GM21381 (cell line): ENCODE measurements around the gene GRAP2.
"Not testable (repeated sequence)": the region's sequence is repeated elsewhere in the genome, so short reads cannot be mapped to it uniquely, and the experiment has no call there.

Experiments
- ATAC-seq: cut with Tn5 transposase; IDR thresholded peaks from one replicate; pipeline ENCODE4 v1.9.1; 2021; ENCODE audit warnings: mild to moderate bottlenecking, moderate library complexity; ENCODE audit not compliant: unreplicated experiment

Gene GRAP2

GRCh38 chr22:39942439-39943230 lies 41.8 kb downstream of the GRAP2 start:
- no peak for ATAC-seq

GRCh38 chr22:39943337-39943736 lies 42.5 kb downstream of the GRAP2 start:
- ATAC-seq: no peak

- no peak for ATAC-seq
These were observed 43.3 kb downstream of the GRAP2 start for GRCh38 chr22:39943953-39944872.

GRCh38 chr22:39946126-39946502 lies 45.2 kb downstream of the GRAP2 start:
- no peak for ATAC-seq

GRCh38 chr22:39946503-39947219 lies 45.8 kb downstream of the GRAP2 start:
- ATAC-seq: no peak

- ATAC-seq: no peak
These were observed 46.6 kb downstream of the GRAP2 start for GRCh38 chr22:39947220-39948216.

- ATAC-seq: no peak
These were observed 49.3 kb downstream of the GRAP2 start for GRCh38 chr22:39949964-39950737.

- ATAC-seq: not testable (repeated sequence)
These were observed 50.9 kb downstream of the GRAP2 start for GRCh38 chr22:39951603-39952293.

GRCh38 chr22:39952347-39952746 lies 51.5 kb downstream of the GRAP2 start:
- ATAC-seq: no peak

- ATAC-seq: no peak
These were observed 52.2 kb downstream of the GRAP2 start for GRCh38 chr22:39953101-39953500.

GRCh38 chr22:39954584-39955055 lies 53.7 kb downstream of the GRAP2 start:
- ATAC-seq: no peak

GRCh38 chr22:39955675-39956074 lies 54.8 kb downstream of the GRAP2 start:
- no peak for ATAC-seq

- ATAC-seq: peak; percentile 37
These were observed 56.2 kb downstream of the GRAP2 start for GRCh38 chr22:39956932-39957664.

- no peak for ATAC-seq
These were observed 57.3 kb downstream of the GRAP2 start for GRCh38 chr22:39958009-39958711.

GRCh38 chr22:39958949-39959639 lies 58.2 kb downstream of the GRAP2 start:
- ATAC-seq: no peak

GRCh38 chr22:39959640-39960447 lies 59.0 kb downstream of the GRAP2 start, which contains the start of gene TMA7B:
TSS of gene TMA7B (plus strand) at chr22:39960397. CDS start at chr22:39964375, 3,978 bp downstream.
- no peak for ATAC-seq
